ENCODE data around the gene ADD1. TPM values are rescaled to one million over a fixed set of nuclear protein-coding genes. Genes with fewer than 3 reads are reported as not detected.
A peak's percentile ranks its signal among the peaks of the same experiment; 100 is the strongest.

Gene ADD1
- total RNA-seq, 2 donors from 2014 or later = 220 to 254 TPM

- ATAC-seq (replicated peaks) = peak; percentile 10
- peaks cover 49% of the 10 kb centered on the region for H3K36me3 Mint-ChIP-seq (ENCODE audit: low read depth)
These were observed 29.9 kb upstream of the ADD1 start for GRCh38 chr4:2813446-2814405.

DNA sequence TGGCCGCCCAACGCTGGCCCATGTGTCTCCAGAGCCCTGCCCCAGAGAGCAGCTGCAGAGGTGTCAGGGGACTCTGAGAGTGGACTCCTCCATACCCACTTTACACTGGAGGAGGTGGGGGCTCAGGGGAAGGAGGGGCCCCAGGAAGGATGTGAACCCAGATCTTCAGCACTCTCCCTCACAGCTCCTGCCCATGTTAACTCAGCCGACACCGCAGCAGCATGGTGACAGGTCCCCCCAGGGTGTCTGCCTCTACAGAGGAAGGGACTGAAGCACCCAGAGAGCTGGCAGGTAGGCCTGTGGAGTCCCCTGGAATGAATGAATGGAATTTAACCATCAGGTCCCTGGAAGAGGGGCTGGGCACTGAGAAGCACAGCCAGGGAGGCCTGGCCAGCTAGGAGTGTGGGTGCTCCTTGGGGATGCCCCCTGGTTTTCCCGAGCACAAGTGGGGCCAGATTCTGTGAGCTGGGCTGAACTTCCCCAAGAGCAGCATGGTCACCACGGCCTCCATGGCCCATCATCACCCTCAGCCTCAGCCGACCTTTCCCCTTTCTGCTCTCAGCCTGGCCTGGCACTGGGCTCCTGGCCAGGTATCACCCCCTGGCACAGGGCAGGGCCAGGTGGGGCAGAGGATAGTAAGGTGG is 28.9 kb upstream of the ADD1 start:
- no peak for ATAC-seq (replicated peaks)
- Mint-ChIP-seq H3K4me3 (peak overlapping the region; percentile 95), H3K27ac (no peak overlapping the region)

More at GRCh38 chr4:2813446-2814405, 29.9 kb upstream of the ADD1 start:
- Mint-ChIP-seq H3K4me1 (peaks cover 45% of the 10 kb centered on the region), H3K4me3 (peak overlapping the region; percentile 95), H3K9me3 (no peaks in the 10 kb centered on the region), H3K27me3 (no peaks in the 10 kb centered on the region), H3K27ac (peak overlapping the region; percentile 93)

DNA sequence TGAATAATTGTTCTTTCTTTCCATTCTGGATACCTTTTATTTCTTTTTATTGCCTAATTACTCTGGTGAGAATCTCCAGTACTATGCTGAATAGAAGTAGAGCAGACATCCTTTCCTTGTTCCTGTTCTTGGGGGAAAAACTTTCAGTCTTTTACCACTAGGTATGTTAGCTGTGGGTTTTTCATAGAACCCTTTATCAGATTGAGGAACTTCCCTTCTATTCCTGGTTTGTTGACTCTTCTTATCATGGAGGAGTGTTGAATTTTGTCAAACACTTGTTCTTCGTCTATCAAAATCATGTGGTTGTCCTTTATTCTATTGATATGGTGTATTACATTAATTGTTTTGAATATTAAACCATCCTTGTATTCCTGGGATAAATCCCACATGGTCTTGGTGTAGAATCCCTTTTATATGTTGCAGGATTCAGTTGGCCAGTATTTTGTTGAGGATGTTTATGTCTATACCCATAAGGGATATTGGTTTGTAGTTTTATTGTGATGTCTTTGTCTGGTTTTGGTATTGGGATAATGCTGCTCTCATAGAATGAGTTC is 27.2 kb upstream of the ADD1 start:
- Mint-ChIP-seq H3K4me1 (peaks cover 44% of the 10 kb centered on the region), H3K9me3 (no peaks in the 10 kb centered on the region), H3K27me3 (no peaks in the 10 kb centered on the region), H3K36me3 (ENCODE audit: low read depth) (peaks cover 60% of the 10 kb centered on the region), H3K27ac (peak overlapping the region; percentile 70), H3K4me3 (peak overlapping the region; percentile 82)
- no peak for ATAC-seq (replicated peaks)

More for the DNA sequence above, 28.9 kb upstream of the ADD1 start:
- peaks cover 57% of the 10 kb centered on the region for H3K36me3 Mint-ChIP-seq (ENCODE audit: low read depth)
- no peaks in the 10 kb centered on the region for H3K27me3 Mint-ChIP-seq
- no peaks in the 10 kb centered on the region for H3K9me3 Mint-ChIP-seq
- peaks cover 50% of the 10 kb centered on the region for H3K4me1 Mint-ChIP-seq

DNA sequence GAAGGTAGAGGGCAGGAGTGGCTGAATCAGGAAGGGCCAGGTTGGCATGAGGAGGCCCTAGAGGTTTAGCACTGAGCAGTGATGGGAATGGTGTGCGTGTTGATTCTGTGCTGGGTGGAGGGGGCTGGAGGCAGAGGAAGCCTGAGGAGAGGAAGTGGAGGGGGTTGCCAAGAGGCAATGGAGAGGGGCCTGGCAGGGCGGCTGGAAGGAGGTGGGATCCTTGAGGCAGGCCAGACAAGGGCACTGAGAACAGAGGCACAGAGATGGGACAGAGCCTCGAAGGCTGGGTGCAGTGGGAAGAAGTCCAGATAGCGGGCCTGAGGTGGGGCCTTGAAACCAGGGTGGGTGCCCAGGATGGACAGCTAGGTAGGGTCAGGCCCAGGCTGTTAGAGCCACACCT is 26.5 kb upstream of the ADD1 start:
- Mint-ChIP-seq H3K4me1 (peaks cover 39% of the 10 kb centered on the region), H3K27me3 (no peaks in the 10 kb centered on the region), H3K27ac (peak overlapping the region; percentile 70), H3K4me3 (peak overlapping the region; percentile 82), H3K36me3 (ENCODE audit: low read depth) (peaks cover 60% of the 10 kb centered on the region), H3K9me3 (no peaks in the 10 kb centered on the region)
- ATAC-seq (replicated peaks) = no peak

DNA sequence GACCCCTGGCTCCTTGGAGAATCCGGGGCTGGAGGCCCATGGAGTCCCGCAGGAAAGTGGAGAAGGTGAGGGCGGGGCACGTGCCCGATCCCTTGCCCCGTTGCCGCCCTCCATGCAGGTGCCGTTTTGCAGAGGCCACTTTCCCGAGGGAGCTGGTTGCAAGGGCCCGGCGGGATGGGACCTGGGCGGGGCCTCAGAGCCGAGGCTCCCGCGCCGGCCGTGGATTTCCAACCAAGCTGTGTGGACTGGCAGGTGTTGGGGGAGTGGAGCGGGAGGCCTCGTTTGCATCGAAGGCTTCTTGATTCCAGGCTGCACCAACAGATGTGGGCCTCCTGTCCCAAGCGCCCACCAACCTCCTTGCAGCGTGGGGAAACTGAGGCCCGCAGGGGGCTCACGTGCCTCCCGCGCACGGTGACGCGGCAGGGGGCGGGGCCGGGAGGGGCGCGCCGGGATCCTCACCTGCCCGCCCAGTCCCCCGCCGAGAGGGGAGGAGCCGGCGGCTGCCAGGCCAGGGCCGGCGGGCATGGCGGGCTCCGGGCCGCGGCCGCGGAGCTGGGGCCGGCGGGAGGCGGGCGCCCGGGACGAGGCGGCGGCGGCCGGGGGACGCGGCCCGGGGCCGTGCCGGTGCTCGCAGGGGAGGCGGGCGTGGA is 25.8 kb upstream of the ADD1 start:
- H3K9me3 Mint-ChIP-seq = no peaks in the 10 kb centered on the region
- H3K27ac Mint-ChIP-seq = peak overlapping the region; percentile 70
- H3K4me1 Mint-ChIP-seq = peaks cover 37% of the 10 kb centered on the region
- H3K36me3 Mint-ChIP-seq (ENCODE audit: low read depth) = peaks cover 62% of the 10 kb centered on the region
- no peaks in the 10 kb centered on the region for H3K27me3 Mint-ChIP-seq
- ATAC-seq (replicated peaks) = peak; percentile 58
- H3K4me3 Mint-ChIP-seq = peak overlapping the region; percentile 82

DNA sequence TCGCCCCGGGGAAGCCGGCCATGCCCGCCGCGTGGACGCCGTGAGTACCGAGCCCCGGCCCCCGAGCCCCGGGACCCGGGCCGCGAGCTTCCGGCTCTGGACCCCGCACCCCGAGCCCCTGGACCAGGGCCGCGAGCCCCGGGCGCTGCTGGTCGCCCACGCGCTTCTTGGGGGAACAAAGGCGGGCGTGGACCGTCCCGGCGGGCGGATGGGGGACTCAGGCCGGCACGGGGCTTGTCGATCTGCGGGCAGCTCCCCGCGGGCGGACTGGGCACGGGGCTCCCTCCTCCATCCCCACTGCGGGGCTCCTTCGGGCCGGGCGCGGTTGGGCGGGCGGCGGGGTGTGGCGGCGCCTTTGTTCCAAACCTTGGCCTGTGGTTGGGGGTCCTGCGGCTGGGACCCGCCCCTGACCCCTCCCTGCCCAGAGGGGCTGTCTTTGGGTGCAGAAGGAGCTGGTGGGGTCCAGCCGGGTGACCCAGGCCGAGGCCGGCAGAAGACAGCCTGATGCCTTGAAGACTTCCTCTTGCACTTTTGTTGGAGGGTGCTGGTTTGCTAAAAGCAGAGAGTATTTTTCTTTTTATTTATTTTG is 25.2 kb upstream of the ADD1 start:
- H3K27me3 Mint-ChIP-seq = no peaks in the 10 kb centered on the region
- peaks cover 62% of the 10 kb centered on the region for H3K36me3 Mint-ChIP-seq (ENCODE audit: low read depth)
- ATAC-seq (replicated peaks) = peak; percentile 8
- peaks cover 32% of the 10 kb centered on the region for H3K4me1 Mint-ChIP-seq
- H3K4me3 Mint-ChIP-seq = peak overlapping the region; percentile 46
- H3K27ac Mint-ChIP-seq = no peak overlapping the region
- no peaks in the 10 kb centered on the region for H3K9me3 Mint-ChIP-seq

DNA sequence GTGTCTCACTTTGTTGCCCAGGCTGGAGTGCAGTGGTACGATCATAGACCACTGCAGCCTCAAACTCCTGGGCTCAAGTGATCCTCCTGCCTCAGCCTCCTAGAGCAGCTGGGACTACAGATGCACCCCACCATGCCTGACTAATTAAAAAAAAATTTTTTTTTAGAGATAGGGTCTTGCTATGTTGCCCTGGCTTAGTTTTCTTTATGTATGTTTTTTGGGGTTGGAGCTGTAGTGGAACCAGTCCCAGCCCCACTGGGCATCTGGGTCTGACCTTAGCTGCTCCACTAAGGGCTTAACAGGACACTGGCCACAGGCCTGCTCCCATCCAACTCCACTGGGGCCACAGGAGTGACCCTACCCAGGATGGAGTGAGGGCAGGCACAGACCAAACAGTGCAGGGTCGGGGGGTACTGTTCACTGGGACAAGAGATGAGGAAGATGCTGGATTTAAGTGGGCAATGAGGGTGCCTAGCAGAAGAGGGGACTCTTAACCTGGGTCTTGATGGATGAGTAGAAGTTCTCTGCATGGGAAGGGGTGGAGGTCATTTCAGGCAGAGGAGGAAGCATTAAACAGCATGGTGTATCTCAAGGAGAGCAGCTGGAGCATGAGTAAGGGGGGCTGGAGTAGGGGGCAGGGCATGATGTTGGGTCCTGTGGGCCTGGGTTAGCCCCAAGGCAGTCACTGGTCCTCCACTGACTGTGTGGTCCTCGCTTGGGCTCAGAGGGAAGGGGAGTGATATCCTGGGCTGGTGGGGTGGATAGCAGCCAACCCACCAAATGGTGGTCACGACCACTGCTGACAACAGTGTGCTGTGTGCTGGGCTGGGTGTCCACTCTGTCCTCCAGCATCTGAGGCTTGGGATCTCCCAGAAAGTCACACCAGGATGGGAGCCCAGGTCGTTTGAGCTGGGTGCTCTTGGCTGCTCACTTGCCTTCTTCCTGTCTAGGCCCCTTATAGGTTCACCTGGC is 24.1 kb upstream of the ADD1 start:
- H3K4me3 Mint-ChIP-seq = peak overlapping the region; percentile 46
- peaks cover 23% of the 10 kb centered on the region for H3K4me1 Mint-ChIP-seq
- H3K36me3 Mint-ChIP-seq (ENCODE audit: low read depth) = peaks cover 66% of the 10 kb centered on the region
- ATAC-seq (replicated peaks) = no peak
- no peaks in the 10 kb centered on the region for H3K27me3 Mint-ChIP-seq
- peak overlapping the region; percentile 63 for H3K27ac Mint-ChIP-seq
- H3K9me3 Mint-ChIP-seq = no peaks in the 10 kb centered on the region

- Mint-ChIP-seq H3K27ac (no peak overlapping the region), H3K36me3 (ENCODE audit: low read depth) (peaks cover 70% of the 10 kb centered on the region)
- no peak for ATAC-seq (replicated peaks)
These were observed 23.2 kb upstream of the ADD1 start for GRCh38 chr4:2820216-2820982.

DNA sequence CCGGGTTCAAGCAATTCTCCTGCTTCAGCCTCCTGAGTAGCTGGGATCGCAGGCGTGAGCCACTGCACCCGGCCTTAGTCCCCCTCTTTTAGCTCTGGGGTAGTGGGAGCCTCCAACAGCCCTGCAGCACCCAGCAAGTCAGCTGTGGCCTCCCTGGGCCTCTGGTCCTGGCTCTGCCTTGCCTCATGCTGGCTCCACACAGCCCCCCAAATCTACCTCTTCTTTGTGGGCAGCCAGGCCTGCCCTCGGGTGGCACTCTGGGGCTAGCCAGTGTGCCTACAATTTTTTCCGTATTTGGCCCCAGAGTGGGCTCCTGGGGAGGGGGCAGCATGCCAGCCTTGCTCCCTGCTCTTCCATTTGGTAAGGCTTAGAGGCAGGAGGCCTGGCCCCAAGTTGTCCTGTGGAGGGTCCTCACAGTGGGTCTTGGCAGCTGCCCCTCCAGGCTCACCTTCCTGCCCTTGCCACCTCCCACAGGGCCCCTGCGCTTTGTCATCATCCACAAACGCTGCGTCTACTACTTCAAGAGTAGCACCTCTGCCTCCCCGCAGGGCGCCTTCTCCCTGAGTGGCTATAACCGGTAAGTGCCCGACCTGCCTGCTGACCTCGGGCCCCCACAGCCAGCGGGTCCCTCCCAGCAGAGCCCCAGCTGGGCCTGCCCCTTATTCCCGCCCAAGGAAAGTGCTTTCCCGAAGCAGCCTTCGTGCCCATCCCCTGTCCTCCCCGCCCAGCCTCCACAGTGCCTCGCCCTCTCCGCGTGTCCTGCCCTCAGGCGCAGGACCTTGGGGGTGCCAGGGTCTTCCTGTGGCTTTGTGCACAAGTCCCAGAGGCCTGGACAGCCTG is 21.0 kb upstream of the ADD1 start:
- Mint-ChIP-seq H3K4me1 (peaks cover 12% of the 10 kb centered on the region), H3K27me3 (no peaks in the 10 kb centered on the region), H3K4me3 (no peak overlapping the region), H3K36me3 (ENCODE audit: low read depth) (peaks cover 71% of the 10 kb centered on the region), H3K27ac (no peak overlapping the region), H3K9me3 (no peaks in the 10 kb centered on the region)
- no peak for ATAC-seq (replicated peaks)

More at GRCh38 chr4:2820216-2820982, 23.2 kb upstream of the ADD1 start:
- no peak overlapping the region for H3K4me3 Mint-ChIP-seq
- H3K9me3 Mint-ChIP-seq = no peaks in the 10 kb centered on the region
- H3K4me1 Mint-ChIP-seq = peaks cover 22% of the 10 kb centered on the region
- no peaks in the 10 kb centered on the region for H3K27me3 Mint-ChIP-seq

DNA sequence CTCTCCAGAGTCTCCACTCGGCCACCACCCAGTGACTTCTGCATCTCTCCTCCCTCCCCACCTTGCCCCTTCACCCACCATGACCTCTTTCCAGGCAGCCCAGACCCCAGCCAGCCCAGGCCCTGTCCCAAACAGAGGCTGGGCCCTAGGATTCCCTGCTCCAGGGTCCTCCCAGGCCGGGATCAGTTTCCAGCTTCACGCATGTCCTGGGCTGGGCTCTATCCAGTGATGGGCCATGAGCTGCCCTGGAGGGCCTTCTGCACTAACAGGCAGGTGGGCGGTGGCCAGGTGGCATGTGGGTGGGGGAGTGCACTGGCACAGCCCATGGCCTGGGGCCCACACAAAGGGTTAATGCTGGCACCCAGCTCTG is 20.4 kb upstream of the ADD1 start:
- Mint-ChIP-seq H3K36me3 (ENCODE audit: low read depth) (peaks cover 74% of the 10 kb centered on the region), H3K27ac (no peak overlapping the region), H3K4me1 (peaks cover 12% of the 10 kb centered on the region), H3K27me3 (no peaks in the 10 kb centered on the region), H3K9me3 (no peaks in the 10 kb centered on the region), H3K4me3 (no peak overlapping the region)
- no peak for ATAC-seq (replicated peaks)

DNA sequence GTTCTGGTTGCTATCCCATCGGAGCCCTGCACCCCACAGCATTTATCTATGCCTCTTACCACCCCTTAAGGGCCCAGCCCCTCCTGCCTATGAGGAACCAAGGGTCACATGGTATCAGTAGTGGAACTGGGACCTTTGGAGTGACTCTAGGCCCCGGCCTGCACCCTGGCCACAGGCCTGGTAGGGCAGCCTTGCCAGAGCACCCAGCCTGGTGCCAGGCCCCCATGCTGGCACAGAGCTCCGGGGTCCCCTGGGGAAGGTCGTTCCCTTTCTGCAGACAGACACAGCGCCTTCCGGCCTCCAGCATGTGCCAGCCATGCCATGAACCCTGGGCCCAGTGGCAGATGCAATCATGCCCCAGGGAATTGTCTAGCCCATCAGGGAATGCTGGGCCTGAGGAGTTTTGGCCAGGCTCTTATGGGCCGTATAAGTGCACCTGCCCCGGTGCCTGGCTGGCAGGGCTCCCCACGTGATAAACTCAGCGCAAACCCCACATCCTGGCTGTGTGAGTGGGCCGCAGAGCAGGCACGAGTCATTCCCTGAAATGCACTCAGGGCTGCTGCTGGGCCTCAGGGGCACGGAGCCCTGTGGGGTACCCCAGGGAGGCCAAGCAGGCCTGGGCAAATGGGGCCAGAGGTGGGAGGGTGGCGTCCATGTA is 19.8 kb upstream of the ADD1 start:
- no peak overlapping the region for H3K27ac Mint-ChIP-seq
- no peaks in the 10 kb centered on the region for H3K27me3 Mint-ChIP-seq
- H3K4me1 Mint-ChIP-seq = peaks cover 13% of the 10 kb centered on the region
- H3K36me3 Mint-ChIP-seq (ENCODE audit: low read depth) = peaks cover 79% of the 10 kb centered on the region
- no peak for ATAC-seq (replicated peaks)
- no peaks in the 10 kb centered on the region for H3K9me3 Mint-ChIP-seq
- H3K4me3 Mint-ChIP-seq = no peak overlapping the region
